DOHH2 (cell line): ENCODE data around the gene CENPN.

Experiments used
- H3F3A ChIP-seq: fragments of 200-600 bp; sonication (generic), shearing (Covaris generic); 2 replicates; pipeline ENCODE4 v1.6.0; 2016; ENCODE audit warnings: antibody characterized with exemption, mild to moderate bottlenecking; ENCODE audit not compliant: control insufficient read depth, insufficient read depth
- H3K27ac ChIP-seq: fragments of 200-600 bp; sonication (generic); 2 replicates; pipeline ENCODE4 v1.5.1; 2014; ENCODE audit warnings: low read depth, mild to moderate bottlenecking, low read length, moderate library complexity
- H3K27me3 ChIP-seq: fragments of 200-600 bp; sonication (generic); 2 replicates; pipeline ENCODE4 v1.6.1; 2014; ENCODE audit warnings: mild to moderate bottlenecking, low read length, mixed read lengths; ENCODE audit not compliant: control insufficient read depth
- H3K36me3 ChIP-seq: fragments of 200-600 bp; sonication (generic); 2 replicates; pipeline ENCODE4 v1.6.1; 2014; ENCODE audit warnings: mild to moderate bottlenecking, low read length, moderate library complexity, mixed read lengths; ENCODE audit not compliant: control insufficient read depth
- H3K4me1 ChIP-seq: fragments of 200-600 bp; sonication (generic); 2 replicates; pipeline ENCODE4 v1.6.1; 2014; ENCODE audit warnings: mild to moderate bottlenecking, low read length, mixed read lengths; ENCODE audit not compliant: control insufficient read depth
- H3K4me2 ChIP-seq: fragments of 200-600 bp; sonication (generic); 2 replicates; pipeline ENCODE4 v1.6.0; 2014; ENCODE audit warnings: mild to moderate bottlenecking, low read length, moderate library complexity
- H3K4me3 ChIP-seq: fragments of 200-600 bp; sonication (generic); 2 replicates; pipeline ENCODE4 v1.5.1; 2014; ENCODE audit warnings: mild to moderate bottlenecking, low read length, mixed read lengths
- H3K79me2 ChIP-seq: fragments of 200-600 bp; sonication (generic); 2 replicates; pipeline ENCODE4 v1.6.1; 2014; ENCODE audit warnings: mild to moderate bottlenecking, low read length, mixed read lengths; ENCODE audit not compliant: control insufficient read depth
- H3K9me2 ChIP-seq: fragments of 200-600 bp; sonication (generic); replicated peaks from 2 replicates; pipeline ENCODE4 v1.6.1; 2014; ENCODE audit warnings: mild to moderate bottlenecking, low read length, mixed read lengths; ENCODE audit not compliant: control insufficient read depth
- H3K9me3 ChIP-seq: fragments of 200-600 bp; sonication (generic); 2 replicates; pipeline ENCODE4 v1.6.1; 2014; ENCODE audit warnings: antibody characterized with exemption, low read length, mixed read lengths; ENCODE audit not compliant: control insufficient read depth, insufficient read depth
- H4K20me1 ChIP-seq: fragments of 200-600 bp; sonication (generic); 2 replicates; pipeline ENCODE4 v1.6.0; 2014; ENCODE audit warnings: low read depth, mild to moderate bottlenecking, antibody characterized with exemption, low read length, moderate library complexity; ENCODE audit not compliant: control insufficient read depth, insufficient read depth
- EZH2phosphoT487 ChIP-seq: fragments of 200-600 bp; sonication (generic); IDR thresholded peaks from 2 replicates; pipeline ENCODE4 v1.6.1; 2017; ENCODE audit warnings: borderline replicate concordance, mild to moderate bottlenecking, antibody characterized with exemption, low read length, moderate library complexity, mixed read lengths
- TF ChIP-seq, protein P1 (sequence below): fragments of 200-600 bp; sonication (generic); IDR thresholded peaks from one replicate; pipeline ENCODE4 v1.5.1; 2014; ENCODE audit warnings: antibody characterized with exemption, mild to moderate bottlenecking, low read depth, low read length; ENCODE audit not compliant: poor library complexity, severe bottlenecking

The CENPN gene

DNA sequence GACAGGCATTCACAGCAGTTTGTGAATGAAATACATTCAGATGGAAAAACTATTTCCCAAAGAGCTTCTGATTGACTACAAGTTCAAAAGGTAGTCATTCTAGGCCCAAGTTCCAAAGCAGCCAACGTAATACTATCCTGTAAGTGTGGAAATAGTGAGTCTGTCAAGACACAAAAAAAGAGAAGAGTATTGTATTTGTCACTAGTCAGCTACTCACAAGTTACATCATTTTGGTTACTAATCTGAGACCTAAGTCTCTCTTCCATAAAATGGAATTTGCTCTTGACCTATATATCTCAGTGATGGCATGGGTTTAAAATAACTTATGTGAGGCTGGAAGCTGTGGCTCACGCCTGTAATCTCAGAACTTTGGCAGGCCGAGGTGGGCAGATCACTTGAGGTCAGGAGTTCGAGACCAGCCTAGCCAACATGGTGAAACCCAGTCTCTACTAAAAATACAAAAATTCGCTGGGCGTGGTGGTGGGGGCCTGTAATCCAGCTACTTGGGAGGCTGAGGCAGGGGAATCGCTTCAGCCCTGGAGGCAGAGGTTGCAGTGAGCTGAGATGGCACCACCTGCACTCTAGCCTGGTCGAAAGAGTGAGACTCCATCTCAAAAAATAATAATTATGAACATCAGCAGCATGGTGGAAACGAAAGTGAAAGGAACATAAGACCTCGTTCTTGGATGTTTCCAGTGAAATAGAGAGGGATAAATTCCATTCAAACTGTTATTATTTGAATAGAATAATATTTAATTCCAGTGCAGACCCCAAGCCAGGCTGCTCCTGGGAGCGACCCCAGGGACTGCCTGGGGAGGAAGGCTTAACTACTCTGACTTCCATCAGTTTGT is 3.2 kb upstream of the CENPN start:
- peaks cover 92% of the 10 kb centered on the region for H3K79me2 ChIP-seq
- peaks cover 41% of the 10 kb centered on the region for H3K4me1 ChIP-seq
- no peaks in the 10 kb centered on the region for H3K9me2 ChIP-seq
- H3K9me3 ChIP-seq: no peaks in the 10 kb centered on the region
- H3K27me3 ChIP-seq: no peaks in the 10 kb centered on the region
- peaks cover 27% of the 10 kb centered on the region for H3K36me3 ChIP-seq
- H3K4me3 ChIP-seq: 0 out of 2 replicates have a peak overlapping the region, but pooled peaks have one; percentile 8
- TF ChIP-seq EZH2phosphoT487: no peak
- TF ChIP-seq, protein P1, sequence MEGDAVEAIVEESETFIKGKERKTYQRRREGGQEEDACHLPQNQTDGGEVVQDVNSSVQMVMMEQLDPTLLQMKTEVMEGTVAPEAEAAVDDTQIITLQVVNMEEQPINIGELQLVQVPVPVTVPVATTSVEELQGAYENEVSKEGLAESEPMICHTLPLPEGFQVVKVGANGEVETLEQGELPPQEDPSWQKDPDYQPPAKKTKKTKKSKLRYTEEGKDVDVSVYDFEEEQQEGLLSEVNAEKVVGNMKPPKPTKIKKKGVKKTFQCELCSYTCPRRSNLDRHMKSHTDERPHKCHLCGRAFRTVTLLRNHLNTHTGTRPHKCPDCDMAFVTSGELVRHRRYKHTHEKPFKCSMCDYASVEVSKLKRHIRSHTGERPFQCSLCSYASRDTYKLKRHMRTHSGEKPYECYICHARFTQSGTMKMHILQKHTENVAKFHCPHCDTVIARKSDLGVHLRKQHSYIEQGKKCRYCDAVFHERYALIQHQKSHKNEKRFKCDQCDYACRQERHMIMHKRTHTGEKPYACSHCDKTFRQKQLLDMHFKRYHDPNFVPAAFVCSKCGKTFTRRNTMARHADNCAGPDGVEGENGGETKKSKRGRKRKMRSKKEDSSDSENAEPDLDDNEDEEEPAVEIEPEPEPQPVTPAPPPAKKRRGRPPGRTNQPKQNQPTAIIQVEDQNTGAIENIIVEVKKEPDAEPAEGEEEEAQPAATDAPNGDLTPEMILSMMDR: no peak
- H4K20me1 ChIP-seq: peaks cover 35% of the 10 kb centered on the region
- H3K4me2 ChIP-seq: peak overlapping the region; percentile 84
- H3F3A ChIP-seq: peaks cover 5% of the 10 kb centered on the region; the same call in 1 of the 2 replicates
- H3K27ac ChIP-seq: no peak overlapping the region

DNA sequence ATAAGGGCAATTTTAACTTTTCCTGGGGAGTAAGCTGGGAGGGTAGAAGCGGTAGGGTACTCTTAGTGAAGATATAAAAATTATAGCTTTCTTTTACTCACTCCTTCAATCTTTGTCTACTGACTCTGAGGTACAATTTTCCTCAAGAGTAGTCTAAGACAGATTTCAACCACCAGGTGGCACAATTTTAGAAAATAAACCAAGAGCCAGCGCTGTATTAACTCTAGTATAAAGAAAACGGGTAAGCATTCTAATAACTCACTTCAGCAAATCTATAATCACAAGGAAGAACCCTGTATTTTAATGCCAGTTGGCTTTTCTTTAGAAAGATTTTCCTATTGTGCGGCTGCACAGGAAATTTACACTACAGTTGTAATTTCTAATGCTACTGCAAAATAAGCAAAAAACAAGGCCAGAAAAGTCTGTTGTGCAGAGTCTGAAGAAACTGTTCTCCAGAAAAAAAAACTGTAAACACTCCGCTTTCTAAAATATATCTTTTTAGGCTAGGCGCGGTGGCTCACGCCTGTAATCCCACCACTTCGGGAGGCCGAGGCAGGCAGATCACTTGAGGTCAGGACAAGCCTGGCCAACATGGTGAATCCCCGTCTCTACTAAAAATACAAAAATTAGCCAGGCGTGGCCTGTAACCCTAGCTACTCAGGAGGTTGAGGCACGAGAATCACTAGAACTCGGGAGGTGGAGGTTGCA is 2.2 kb upstream of the CENPN start:
- peaks cover 35% of the 10 kb centered on the region for H4K20me1 ChIP-seq

DNA sequence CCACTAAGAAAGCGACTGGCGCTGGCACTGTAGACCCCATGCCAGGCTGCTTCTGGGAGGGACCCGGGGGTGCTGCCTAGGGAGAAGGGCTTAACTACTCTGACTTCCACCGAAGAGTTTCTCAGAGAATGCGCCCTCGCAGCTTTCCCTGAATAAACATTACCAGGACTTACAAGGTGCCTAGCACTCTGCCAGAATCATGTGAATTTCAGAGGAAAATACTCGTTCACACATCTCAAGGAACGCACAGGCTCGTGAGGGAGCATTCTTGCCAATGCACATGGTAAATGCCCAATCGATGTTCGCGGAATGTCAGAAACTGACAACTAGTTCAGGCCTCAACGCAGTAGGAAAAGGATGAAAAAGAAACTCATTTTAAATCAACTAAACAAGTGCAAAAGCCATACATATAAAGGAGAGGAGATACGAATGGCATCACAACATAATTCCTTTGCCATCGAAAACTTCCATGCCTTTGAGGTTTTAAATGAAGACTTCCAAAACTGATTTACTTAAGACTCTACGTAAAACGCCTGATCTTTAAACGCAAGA is 1.3 kb upstream of the CENPN start:
- Histone ChIP-seq H3K4me3 (peak overlapping the region; percentile 94), H3K79me2 (peaks cover 92% of the 10 kb centered on the region), H3K4me2 (peak overlapping the region; percentile 84), H3K9me2 (no peaks in the 10 kb centered on the region), H3K9me3 (no peaks in the 10 kb centered on the region), H4K20me1 (peaks cover 34% of the 10 kb centered on the region), H3K36me3 (peaks cover 43% of the 10 kb centered on the region), H3K4me1 (peaks cover 42% of the 10 kb centered on the region), H3K27me3 (no peaks in the 10 kb centered on the region), H3K27ac (peak overlapping the region; percentile 86), H3F3A (peaks cover 5% of the 10 kb centered on the region; the same call in 1 of the 2 replicates)
- TF ChIP-seq, protein P1: no peak
- TF ChIP-seq EZH2phosphoT487: no peak

More for the DNA sequence above, 2.2 kb upstream of the CENPN start:
- peaks cover 37% of the 10 kb centered on the region for H3K36me3 ChIP-seq
- peaks cover 5% of the 10 kb centered on the region; the same call in 1 of the 2 replicates for H3F3A ChIP-seq
- peak overlapping the region; percentile 54 for H3K4me3 ChIP-seq
- H3K9me2 ChIP-seq: no peaks in the 10 kb centered on the region
- TF ChIP-seq EZH2phosphoT487: no peak
- TF ChIP-seq, protein P1: peak; percentile 62
- H3K9me3 ChIP-seq: no peaks in the 10 kb centered on the region
- H3K4me2 ChIP-seq: peak overlapping the region; percentile 84
- H3K4me1 ChIP-seq: peaks cover 46% of the 10 kb centered on the region
- H3K27me3 ChIP-seq: no peaks in the 10 kb centered on the region
- peaks cover 92% of the 10 kb centered on the region for H3K79me2 ChIP-seq
- no peak overlapping the region for H3K27ac ChIP-seq
